GM13977 (cell line): ENCODE measurements around the gene ASPDH.

ENCODE experiments used
- DNase-seq: peaks from one replicate; pipeline ENCODE4 v3.0.0; 2012; ENCODE audit warnings: low spot score
- CTCF ChIP-seq: IDR thresholded peaks from 2 replicates; pipeline ENCODE4 v1.5.1; 2012; ENCODE audit warnings: mild to moderate bottlenecking, control low read depth; ENCODE audit not compliant: insufficient read depth; ENCODE audit errors: extremely low read depth, missing control alignments
- in situ Hi-C: fragments of 300-500 bp; cut with MboI; formaldehyde crosslinking; loops from one replicate; pipeline ENCODE4 v1.12.0; 2022; ENCODE audit warnings: low sequenced_read_pairs, low pct_unique_long_range_greater_than_20kb, mixed read lengths, inconsistent platforms; ENCODE audit not compliant: unreplicated experiment

The ASPDH gene

GRCh38 chr19:50468818-50469217, 44.9 kb downstream of the ASPDH start:
- in situ Hi-C loops: no loop called here
- no peak for DNase-seq
- TF ChIP-seq CTCF: no peak

GRCh38 chr19:50467566-50467965, 46.1 kb downstream of the ASPDH start:
- TF ChIP-seq CTCF: no peak
- in situ Hi-C loops: no loop called here
- DNase-seq: no peak

- in situ Hi-C loops: no loop called here
- no peak for DNase-seq
- no peak for TF ChIP-seq CTCF
Observed at GRCh38 chr19:50466706-50467039, 47.0 kb downstream of the ASPDH start.

GRCh38 chr19:50465986-50466705, 47.6 kb downstream of the ASPDH start:
- TF ChIP-seq CTCF: no peak
- in situ Hi-C loops: no loop called here

GRCh38 chr19:50465000-50465399, 48.7 kb downstream of the ASPDH start:
- in situ Hi-C loops: loop anchor here (5.0 kb wide), 1 partner anchor 108 kb away; no protein-coding TSS in a partner anchor
- DNase-seq: no peak
- TF ChIP-seq CTCF: no peak

More at GRCh38 chr19:50465986-50466705, 47.6 kb downstream of the ASPDH start:
- no peak for DNase-seq

DNA sequence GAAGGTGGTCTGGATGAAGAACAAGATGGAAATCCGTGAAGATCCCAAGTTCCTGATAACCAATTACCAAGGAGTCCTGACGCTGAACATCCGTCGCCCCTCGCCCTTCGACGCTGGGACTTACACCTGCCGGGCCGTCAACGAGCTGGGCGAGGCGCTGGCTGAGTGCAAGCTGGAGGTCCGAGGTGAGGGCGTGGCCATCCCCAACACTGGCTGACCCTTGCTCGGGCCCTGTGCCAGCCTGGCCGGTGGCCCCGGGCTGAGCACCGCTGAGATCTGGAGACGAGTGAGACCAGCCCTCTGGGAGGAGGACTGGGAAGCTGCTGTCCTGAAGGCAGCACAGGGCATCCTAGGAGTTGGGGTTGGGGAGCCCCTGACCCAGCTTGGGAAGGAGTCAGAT, 49.4 kb downstream of the ASPDH start:
- in situ Hi-C loops: loop anchor here (5.0 kb wide), 1 partner anchor 107 kb away; no protein-coding TSS in a partner anchor
- no peak for DNase-seq
- no peak for TF ChIP-seq CTCF
